Endothelial cell of umbilical vein (primary cell): ENCODE data around the gene PPP1R3F. TPM values are rescaled to one million over a fixed set of nuclear protein-coding genes. Genes with fewer than 3 reads are reported as not detected.

Experiments
- BruUV-seq: library from RNA; stranded (reverse); fragments of 400-500 nt; replicated peaks from 2 replicates; lab custom pipeline; 2021; lab: Mats Ljungman, UMichigan
- CTCF ChIA-PET: fragments of 300-600, 350-600 bp; sonication (Branson Sonifier 250); formaldehyde crosslinking; loops from one replicate; lab custom pipeline; 2021; ENCODE audit warnings: antibody characterized with exemption, inconsistent platforms; lab: Charles Lee
- POLR2A ChIA-PET: fragments of 300-600, 350-600 bp; sonication (Branson Sonifier 250); formaldehyde crosslinking; loops from one replicate; lab custom pipeline; 2021; ENCODE audit warnings: antibody characterized with exemption, inconsistent platforms; lab: Charles Lee
- DNase-seq: peaks from one replicate; pipeline ENCODE4 v3.0.0-alpha.2; 2011; ENCODE audit warnings: low read depth, low spot score
- FAIRE-seq: peaks from 2 replicates; lab custom pipeline; 2011; peaks lifted over from hg19 to GRCh38; lab: Jason Lieb, UNC
- H2AFZ ChIP-seq: 2 replicates; pipeline ENCODE4 v1.6.0; 2012; ENCODE audit warnings: low read depth, low read length, control low read depth, inconsistent platforms
- H3K27ac ChIP-seq: 2 replicates; pipeline ENCODE4 v1.5.1; 2011; ENCODE audit warnings: low read depth, mild to moderate bottlenecking, control low read depth, low read length, moderate library complexity; ENCODE audit not compliant: insufficient read depth
- H3K27me3 ChIP-seq, 2 experiments: 2 replicates each; pipeline versions ENCODE4 v1.6.0 to v1.6.1; 2011; ENCODE audit warnings: low read length in 2 of 2, mixed read lengths in 1 of 2; ENCODE audit not compliant: control insufficient read depth in 2 of 2, insufficient read depth in 2 of 2
- H3K36me3 ChIP-seq, 2 experiments: 2 replicates in 1 of 2; 3 replicates in 1 of 2; pipeline ENCODE4 v1.5.1; 2011; ENCODE audit warnings: low read length in 2 of 2, mild to moderate bottlenecking in 1 of 2, moderate library complexity in 1 of 2; ENCODE audit not compliant: control insufficient read depth in 2 of 2, insufficient read depth in 2 of 2; ENCODE audit errors: extremely low read depth in 1 of 2
- H3K4me1 ChIP-seq: 3 replicates; pipeline ENCODE4 v1.5.1; 2011; ENCODE audit warnings: mild to moderate bottlenecking, low read length; ENCODE audit not compliant: control insufficient read depth, insufficient read depth; ENCODE audit errors: extremely low read depth
- H3K4me2 ChIP-seq: 2 replicates; pipeline ENCODE4 v1.6.1; 2011; ENCODE audit warnings: low read length, control low read depth, mixed read lengths; ENCODE audit not compliant: insufficient read depth
- H3K4me3 ChIP-seq, 3 experiments: fragments of 200-600 bp in 1 of 3; sonication (generic), shearing (Covaris generic) in 1 of 3; replicated peaks in 1 of 3; 2 replicates each; pipeline ENCODE4 v1.5.1; 2011 to 2016; ENCODE audit warnings: control low read depth in 3 of 3, low read length in 3 of 3, mild to moderate bottlenecking in 2 of 3, inconsistent platforms in 1 of 3, low read depth in 1 of 3, moderate library complexity in 1 of 3; ENCODE audit not compliant: insufficient read depth in 1 of 3
- H3K79me2 ChIP-seq: 2 replicates; pipeline ENCODE4 v1.6.0; 2012; ENCODE audit warnings: low read length, inconsistent platforms; ENCODE audit not compliant: control insufficient read depth, insufficient read depth
- H3K9ac ChIP-seq: replicated peaks from 2 replicates; pipeline ENCODE3; 2011; ENCODE audit warnings: low read length, control low read depth; ENCODE audit not compliant: insufficient read depth; ENCODE audit errors: extremely low read depth
- H3K9me1 ChIP-seq: replicated peaks from 3 replicates; pipeline ENCODE4 v1.6.0; 2011; ENCODE audit warnings: mild to moderate bottlenecking, low read length; ENCODE audit not compliant: control insufficient read depth, insufficient read depth; ENCODE audit errors: extremely low read depth
- H3K9me3 ChIP-seq: replicated peaks from 2 replicates; pipeline ENCODE4 v1.5.1; 2012; ENCODE audit warnings: low read length, inconsistent platforms; ENCODE audit not compliant: control insufficient read depth, insufficient read depth
- H4K20me1 ChIP-seq: replicated peaks from 2 replicates; pipeline ENCODE3; 2011; ENCODE audit warnings: mild to moderate bottlenecking, low read length; ENCODE audit not compliant: control insufficient read depth, insufficient read depth; ENCODE audit errors: extremely low read depth
- CTCF ChIP-seq, 2 donors: IDR thresholded peaks; 1 replicate in 1 of 2; 2 replicates in 1 of 2; pipeline ENCODE4 v1.5.1; 2011; ENCODE audit warnings: low read length in 2 of 2, mild to moderate bottlenecking in 2 of 2, moderate library complexity in 2 of 2, control low read depth in 1 of 2, inconsistent platforms in 1 of 2, low read depth in 1 of 2; ENCODE audit not compliant: insufficient read depth in 1 of 2; ENCODE audit errors: extremely low read depth in 1 of 2
- EZH2 ChIP-seq: IDR thresholded peaks from 2 replicates; pipeline ENCODE4 v1.6.1; 2012; ENCODE audit warnings: borderline replicate concordance, low read depth, mild to moderate bottlenecking, moderate library complexity, low read length, inconsistent platforms; ENCODE audit not compliant: severe bottlenecking
- FOS ChIP-seq: IDR thresholded peaks from 2 replicates; pipeline ENCODE4 v1.6.1; 2011; ENCODE audit warnings: mild to moderate bottlenecking, low read length, moderate library complexity, borderline replicate concordance; ENCODE audit not compliant: insufficient read depth
- GATA2 ChIP-seq: IDR thresholded peaks from 2 replicates; pipeline ENCODE4 v1.7.0; 2011; ENCODE audit warnings: low read depth, mild to moderate bottlenecking, moderate library complexity, mixed read lengths, low read length; ENCODE audit not compliant: insufficient read length, insufficient read depth
- JUN ChIP-seq: IDR thresholded peaks from 2 replicates; pipeline ENCODE4 v1.6.1; 2011; ENCODE audit warnings: borderline replicate concordance, low read depth; ENCODE audit not compliant: insufficient read length, insufficient read depth
- MAX ChIP-seq: IDR thresholded peaks from 2 replicates; pipeline ENCODE4 v1.6.1; 2011; ENCODE audit not compliant: insufficient read depth, insufficient read length
- MYC ChIP-seq: IDR thresholded peaks from one replicate; pipeline ENCODE4 v1.6.1; 2011; ENCODE audit warnings: mild to moderate bottlenecking, low read depth, low read length
- POLR2A ChIP-seq: IDR thresholded peaks from 2 replicates; pipeline ENCODE4 v1.6.1; 2012; ENCODE audit warnings: low read depth, mild to moderate bottlenecking, control low read depth, low read length
- POLR2AphosphoS5 ChIP-seq: IDR thresholded peaks from 2 replicates; pipeline ENCODE4 v1.6.1; 2012; ENCODE audit warnings: low read depth, mild to moderate bottlenecking, control low read depth, low read length, moderate library complexity; ENCODE audit not compliant: insufficient read depth
- dilution Hi-C: fragments of 300-500 bp; cut with MboI; formaldehyde crosslinking; loops from one replicate; pipeline ENCODE4 v1.15.0; 2019; ENCODE audit warnings: low sequenced_read_pairs; ENCODE audit not compliant: extremely low pct_ligation_motif_present
- intact Hi-C: fragments of 100-400 bp; cut with micrococcal nuclease; formaldehyde crosslinking; loops from one replicate; pipeline ENCODE4 v1.10.0; 2022
- polyA plus RNA-seq, 4 experiments: library from polyadenylated mRNA; depleted of rRNA in 3 of 4; stranded (reverse) in 3 of 4; unstranded in 1 of 4; fragments of >200 nt; gene quantifications; 2 replicates each; pipeline versions ENCODE4 v1.2.1 to v1.2.3, GENCODE V29; 2011 to 2012; ENCODE audit warnings: missing spikeins in 1 of 4
- total RNA-seq: library from RNA; stranded (reverse); gene quantifications from 2 replicates; pipeline ENCODE4 v1.2.3, GENCODE V29; 2021

Gene PPP1R3F
- total and polyA plus RNA-seq, 2 donors (not counting 3 experiments of a cell fraction or from before 2014, with no cell fraction given): 1.5 to 2.5 TPM

- no peak overlapping the region for H2AFZ ChIP-seq
- TF ChIP-seq CTCF (IDR thresholded peaks at IDR 0.05; ENCODE audit: extremely low read depth in 1 of 2, insufficient read depth in 1 of 2, low read depth in 1 of 2, low read length in 2 of 2) (no peak), EZH2 (no peak), POLR2AphosphoS5 (no peak), GATA2 (no peak), JUN (no peak), MYC (no peak), FOS (no peak), POLR2A (no peak), MAX (no peak)
- dilution Hi-C loops: no loop called here
Measured at GRCh38 chrX:49237060-49237459, 32.5 kb upstream of the PPP1R3F start.

More at GRCh38 chrX:49237060-49237459, 32.5 kb upstream of the PPP1R3F start:
- H3K4me2 ChIP-seq: no peak overlapping the region
- FAIRE-seq (no peak), DNase-seq (no peak)
- H3K79me2 ChIP-seq: no peaks in the 10 kb centered on the region
- H3K4me3 ChIP-seq: no peak overlapping the region
- H3K4me1 ChIP-seq: peaks cover 2% of the 10 kb centered on the region
- H3K36me3 ChIP-seq: no peaks in the 10 kb centered on the region
- no peaks in the 10 kb centered on the region for H3K9me3 ChIP-seq
- no peaks in the 10 kb centered on the region for H4K20me1 ChIP-seq
- no peak overlapping the region for H3K9ac ChIP-seq
- ChIA-PET POLR2A (no interaction called here), CTCF (no interaction called here)
- intact Hi-C loops: no loop called here
- no peak overlapping the region for H3K27ac ChIP-seq
- no TSS peak for BruUV-seq
- H3K27me3 ChIP-seq: no peaks in the 10 kb centered on the region
- no peaks in the 10 kb centered on the region for H3K9me1 ChIP-seq
